HEK293 (cell line): ENCODE results near the gene PSPC1.

Experiments
- CTCF ChIA-PET: fragments of 350-600 bp; formaldehyde crosslinking; extraction: SDS; loops from one replicate; lab custom pipeline; 2021; ENCODE audit warnings: antibody characterized with exemption; lab: Yijun Ruan, JAX
- POLR2A ChIA-PET: fragments of 300-600 bp; formaldehyde crosslinking; extraction: SDS; loops from one replicate; lab custom pipeline; 2020; ENCODE audit warnings: antibody characterized with exemption, inconsistent platforms; lab: Yijun Ruan, JAX
- H3K27ac ChIP-seq: fragments of 200-500 bp; sonication (Bioruptor generic); 2 replicates; pipeline ENCODE4 v1.5.1; 2014; ENCODE audit warnings: low read depth, low read length, control low read depth, inconsistent platforms; ENCODE audit errors: extremely low read depth
- H3K36me3 ChIP-seq, 2 experiments: fragments of 200-500 bp in 1 of 2; sonication (Bioruptor generic) in 1 of 2; 1 replicate in 1 of 2; 2 replicates in 1 of 2; pipeline ENCODE4 v1.5.1; 2014 to 2017; ENCODE audit warnings: inconsistent platforms in 2 of 2, low read length in 2 of 2; ENCODE audit not compliant: control insufficient read depth in 2 of 2, insufficient read depth in 1 of 2
- H3K4me1 ChIP-seq: fragments of 200-500 bp; sonication (Bioruptor generic); 2 replicates; pipeline ENCODE4 v1.5.1; 2014; ENCODE audit warnings: mild to moderate bottlenecking, low read length, inconsistent platforms; ENCODE audit not compliant: control insufficient read depth, insufficient read depth
- H3K4me3 ChIP-seq: 2 replicates; pipeline ENCODE4 v1.5.1; 2011; ENCODE audit warnings: low read depth, mild to moderate bottlenecking, control low read depth, low read length, moderate library complexity
- H3K9me3 ChIP-seq: fragments of 200-500 bp; sonication (Bioruptor generic); 2 replicates; pipeline ENCODE4 v1.5.1; 2014; ENCODE audit warnings: low read depth, low read length, inconsistent platforms; ENCODE audit not compliant: control insufficient read depth, insufficient read depth
- BCL11B ChIP-seq: fragments of 450-650 bp; formaldehyde crosslinking; IDR thresholded peaks from 2 replicates; pipeline ENCODE4 v1.5.1; 2016; ENCODE audit warnings: low read depth, missing biosample characterization, missing genetic modification characterization
- HOXA7 ChIP-seq: sonication (generic); formaldehyde crosslinking; IDR thresholded peaks from 2 replicates; pipeline ENCODE4 v1.8.1; 2022; ENCODE audit warnings: missing genetic modification reagents, borderline replicate concordance
- HOXC10 ChIP-seq: sonication (generic); formaldehyde crosslinking; IDR thresholded peaks from 2 replicates; pipeline ENCODE4 v1.8.1; 2023; ENCODE audit warnings: mild to moderate bottlenecking, missing genetic modification reagents
- SCRT2 ChIP-seq: fragments of 450-650 bp; formaldehyde crosslinking; IDR thresholded peaks from 2 replicates; pipeline ENCODE4 v1.5.1; 2016; ENCODE audit warnings: missing biosample characterization, missing genetic modification characterization
- WT1 ChIP-seq: fragments of 450-650 bp; formaldehyde crosslinking; IDR thresholded peaks from 2 replicates; pipeline ENCODE4 v1.5.1; 2016; ENCODE audit warnings: missing biosample characterization, missing genetic modification characterization
- ZNF114 ChIP-seq: fragments of 450-650 bp; formaldehyde crosslinking; IDR thresholded peaks from 2 replicates; pipeline ENCODE4 v1.5.0; 2017; ENCODE audit warnings: missing biosample characterization, missing genetic modification characterization
- ZNF157 ChIP-seq: fragments of 450-650 bp; formaldehyde crosslinking; IDR thresholded peaks from 2 replicates; pipeline ENCODE4 v1.5.1; 2016; ENCODE audit warnings: missing biosample characterization, missing genetic modification characterization
- ZNF175 ChIP-seq: fragments of 450-650 bp; formaldehyde crosslinking; IDR thresholded peaks from 2 replicates; pipeline ENCODE4 v1.5.1; 2016; ENCODE audit warnings: missing biosample characterization, missing genetic modification characterization
- ZNF184 ChIP-seq: fragments of 450-650 bp; IDR thresholded peaks from 2 replicates; pipeline ENCODE4 v1.5.1; 2018; ENCODE audit warnings: missing biosample characterization, mild to moderate bottlenecking, missing genetic modification characterization
- ZNF202 ChIP-seq: fragments of 450-650 bp; formaldehyde crosslinking; IDR thresholded peaks from 2 replicates; pipeline ENCODE4 v1.5.1; 2016; ENCODE audit warnings: missing biosample characterization, missing genetic modification characterization, borderline replicate concordance
- ZNF223 ChIP-seq: fragments of 450-650 bp; formaldehyde crosslinking; IDR thresholded peaks from 2 replicates; pipeline ENCODE4 v1.5.1; 2016; ENCODE audit warnings: missing biosample characterization, missing genetic modification characterization
- ZNF239 ChIP-seq: fragments of 450-650 bp; formaldehyde crosslinking; IDR thresholded peaks from 2 replicates; pipeline ENCODE4 v1.5.1; 2016; ENCODE audit warnings: missing biosample characterization, missing genetic modification characterization
- ZNF266 ChIP-seq: fragments of 450-650 bp; formaldehyde crosslinking; IDR thresholded peaks from 2 replicates; pipeline ENCODE4 v1.5.1; 2016; ENCODE audit warnings: missing biosample characterization, missing genetic modification characterization, low read depth
- ZNF404 ChIP-seq: fragments of 450-650 bp; formaldehyde crosslinking; IDR thresholded peaks from 2 replicates; pipeline ENCODE4 v1.5.1; 2017; ENCODE audit warnings: missing biosample characterization, missing genetic modification characterization
- ZNF423 ChIP-seq: fragments of 450-650 bp; formaldehyde crosslinking; IDR thresholded peaks from 2 replicates; pipeline ENCODE4 v1.5.1; 2016; ENCODE audit warnings: missing biosample characterization, missing genetic modification characterization
- ZNF426 ChIP-seq: fragments of 450-650 bp; formaldehyde crosslinking; IDR thresholded peaks from 2 replicates; pipeline ENCODE4 v1.5.1; 2017; ENCODE audit warnings: missing biosample characterization, missing genetic modification characterization, mild to moderate bottlenecking, inconsistent platforms, moderate library complexity
- ZNF530 ChIP-seq: fragments of 450-650 bp; formaldehyde crosslinking; IDR thresholded peaks from 2 replicates; pipeline ENCODE4 v1.5.1; 2016; ENCODE audit warnings: low read depth, missing biosample characterization, missing genetic modification characterization
- ZNF561 ChIP-seq: fragments of 450-650 bp; IDR thresholded peaks from 2 replicates; pipeline ENCODE4 v1.5.1; 2018; ENCODE audit warnings: missing biosample characterization, missing genetic modification characterization, borderline replicate concordance
- ZNF660 ChIP-seq: fragments of 450-650 bp; IDR thresholded peaks from 2 replicates; pipeline ENCODE4 v1.5.1; 2018; ENCODE audit warnings: missing biosample characterization, mild to moderate bottlenecking, missing genetic modification characterization
- ZNF707 ChIP-seq: fragments of 450-650 bp; formaldehyde crosslinking; IDR thresholded peaks from 2 replicates; pipeline ENCODE4 v1.5.1; 2016; ENCODE audit warnings: missing biosample characterization, missing genetic modification characterization
- ZNF776 ChIP-seq: fragments of 450-650 bp; formaldehyde crosslinking; IDR thresholded peaks from 2 replicates; pipeline ENCODE4 v1.5.0; 2017; ENCODE audit warnings: missing biosample characterization, missing genetic modification characterization, borderline replicate concordance
- ZNF791 ChIP-seq: fragments of 450-650 bp; formaldehyde crosslinking; IDR thresholded peaks from 2 replicates; pipeline ENCODE4 v1.5.1; 2016; ENCODE audit warnings: missing biosample characterization, missing genetic modification characterization
- TF ChIP-seq, protein P1 (sequence below): fragments of 450-650 bp; formaldehyde crosslinking; IDR thresholded peaks from 2 replicates; pipeline ENCODE4 v1.5.1; 2017; ENCODE audit warnings: missing biosample characterization, missing genetic modification characterization
- TF ChIP-seq, protein P2 (sequence below): fragments of 450-650 bp; formaldehyde crosslinking; IDR thresholded peaks from 2 replicates; pipeline ENCODE4 v1.5.1; 2017; ENCODE audit warnings: missing biosample characterization, missing genetic modification characterization
- TF ChIP-seq, protein P3 (sequence below): fragments of 450-650 bp; formaldehyde crosslinking; IDR thresholded peaks from 2 replicates; pipeline ENCODE4 v1.5.1; 2017; ENCODE audit warnings: missing biosample characterization, missing genetic modification characterization
- TF ChIP-seq, protein P4 (sequence below): fragments of 450-650 bp; formaldehyde crosslinking; IDR thresholded peaks from 2 replicates; pipeline ENCODE4 v1.5.1; 2016; ENCODE audit warnings: missing biosample characterization, missing genetic modification characterization
- TF ChIP-seq, protein P5 (sequence below): sonication (generic); formaldehyde crosslinking; IDR thresholded peaks from 2 replicates; pipeline ENCODE4 v1.8.1; 2022; ENCODE audit warnings: mild to moderate bottlenecking, moderate library complexity, missing genetic modification reagents
- TF ChIP-seq, protein P6 (sequence below): fragments of 450-650 bp; formaldehyde crosslinking; IDR thresholded peaks from 2 replicates; pipeline ENCODE4 v1.5.1; 2016; ENCODE audit warnings: missing biosample characterization, missing genetic modification characterization

Gene PSPC1

DNA sequence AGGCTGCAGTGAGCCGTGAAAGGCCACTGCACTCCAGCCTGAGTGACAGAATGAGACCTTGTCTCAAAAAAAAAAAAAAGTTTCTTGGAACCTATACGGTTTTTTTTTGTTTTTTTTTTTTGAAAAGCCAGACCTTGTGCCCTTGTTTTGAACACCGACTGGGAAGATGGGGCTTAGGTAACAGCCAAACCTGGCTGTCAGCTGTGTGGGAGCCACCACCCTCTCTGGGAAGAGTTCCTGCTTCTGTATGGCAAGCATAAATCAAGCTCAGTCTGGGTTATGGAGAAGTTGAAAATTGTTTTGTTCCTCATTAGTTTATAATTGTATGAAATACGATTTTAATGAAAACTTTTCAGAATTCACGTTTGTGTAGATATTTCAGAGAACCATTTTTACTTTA lies 109.8 kb downstream of the PSPC1 start:
- POLR2A ChIA-PET: no interaction called here
- no peak overlapping the region for H3K27ac ChIP-seq
- H3K36me3 ChIP-seq: peaks cover 28 to 91% of the 10 kb centered on the region in 2 experiments
- H3K4me3 ChIP-seq: no peak overlapping the region
- CTCF ChIA-PET: no interaction called here
- no peaks in the 10 kb centered on the region for H3K4me1 ChIP-seq
- TF ChIP-seq BCL11B (tag by site-specific recombination): no peak
- no peak for TF ChIP-seq ZNF404
- no peak for TF ChIP-seq HOXC10 (CRISPR knock-in tag)
- no peak for TF ChIP-seq ZNF223 (tag by site-specific recombination)
- TF ChIP-seq, protein P1, sequence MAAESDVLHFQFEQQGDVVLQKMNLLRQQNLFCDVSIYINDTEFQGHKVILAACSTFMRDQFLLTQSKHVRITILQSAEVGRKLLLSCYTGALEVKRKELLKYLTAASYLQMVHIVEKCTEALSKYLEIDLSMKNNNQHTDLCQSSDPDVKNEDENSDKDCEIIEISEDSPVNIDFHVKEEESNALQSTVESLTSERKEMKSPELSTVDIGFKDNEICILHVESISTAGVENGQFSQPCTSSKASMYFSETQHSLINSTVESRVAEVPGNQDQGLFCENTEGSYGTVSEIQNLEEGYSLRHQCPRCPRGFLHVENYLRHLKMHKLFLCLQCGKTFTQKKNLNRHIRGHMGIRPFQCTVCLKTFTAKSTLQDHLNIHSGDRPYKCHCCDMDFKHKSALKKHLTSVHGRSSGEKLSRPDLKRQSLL: no peak
- no peak for TF ChIP-seq ZNF202 (tag by site-specific recombination)
- no peak for TF ChIP-seq ZNF423
- no peak for TF ChIP-seq WT1 (tag by site-specific recombination)
- no peak for TF ChIP-seq ZNF660 (tag by site-specific recombination)
- no peak for TF ChIP-seq ZNF776
- TF ChIP-seq, protein P2, sequence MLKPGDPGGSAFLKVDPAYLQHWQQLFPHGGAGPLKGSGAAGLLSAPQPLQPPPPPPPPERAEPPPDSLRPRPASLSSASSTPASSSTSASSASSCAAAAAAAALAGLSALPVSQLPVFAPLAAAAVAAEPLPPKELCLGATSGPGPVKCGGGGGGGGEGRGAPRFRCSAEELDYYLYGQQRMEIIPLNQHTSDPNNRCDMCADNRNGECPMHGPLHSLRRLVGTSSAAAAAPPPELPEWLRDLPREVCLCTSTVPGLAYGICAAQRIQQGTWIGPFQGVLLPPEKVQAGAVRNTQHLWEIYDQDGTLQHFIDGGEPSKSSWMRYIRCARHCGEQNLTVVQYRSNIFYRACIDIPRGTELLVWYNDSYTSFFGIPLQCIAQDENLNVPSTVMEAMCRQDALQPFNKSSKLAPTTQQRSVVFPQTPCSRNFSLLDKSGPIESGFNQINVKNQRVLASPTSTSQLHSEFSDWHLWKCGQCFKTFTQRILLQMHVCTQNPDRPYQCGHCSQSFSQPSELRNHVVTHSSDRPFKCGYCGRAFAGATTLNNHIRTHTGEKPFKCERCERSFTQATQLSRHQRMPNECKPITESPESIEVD (tag by site-specific recombination): no peak
- TF ChIP-seq, protein P3, sequence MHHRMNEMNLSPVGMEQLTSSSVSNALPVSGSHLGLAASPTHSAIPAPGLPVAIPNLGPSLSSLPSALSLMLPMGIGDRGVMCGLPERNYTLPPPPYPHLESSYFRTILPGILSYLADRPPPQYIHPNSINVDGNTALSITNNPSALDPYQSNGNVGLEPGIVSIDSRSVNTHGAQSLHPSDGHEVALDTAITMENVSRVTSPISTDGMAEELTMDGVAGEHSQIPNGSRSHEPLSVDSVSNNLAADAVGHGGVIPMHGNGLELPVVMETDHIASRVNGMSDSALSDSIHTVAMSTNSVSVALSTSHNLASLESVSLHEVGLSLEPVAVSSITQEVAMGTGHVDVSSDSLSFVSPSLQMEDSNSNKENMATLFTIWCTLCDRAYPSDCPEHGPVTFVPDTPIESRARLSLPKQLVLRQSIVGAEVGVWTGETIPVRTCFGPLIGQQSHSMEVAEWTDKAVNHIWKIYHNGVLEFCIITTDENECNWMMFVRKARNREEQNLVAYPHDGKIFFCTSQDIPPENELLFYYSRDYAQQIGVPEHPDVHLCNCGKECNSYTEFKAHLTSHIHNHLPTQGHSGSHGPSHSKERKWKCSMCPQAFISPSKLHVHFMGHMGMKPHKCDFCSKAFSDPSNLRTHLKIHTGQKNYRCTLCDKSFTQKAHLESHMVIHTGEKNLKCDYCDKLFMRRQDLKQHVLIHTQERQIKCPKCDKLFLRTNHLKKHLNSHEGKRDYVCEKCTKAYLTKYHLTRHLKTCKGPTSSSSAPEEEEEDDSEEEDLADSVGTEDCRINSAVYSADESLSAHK: no peak
- TF ChIP-seq ZNF175 (tag by site-specific recombination): no peak
- TF ChIP-seq, protein P4, sequence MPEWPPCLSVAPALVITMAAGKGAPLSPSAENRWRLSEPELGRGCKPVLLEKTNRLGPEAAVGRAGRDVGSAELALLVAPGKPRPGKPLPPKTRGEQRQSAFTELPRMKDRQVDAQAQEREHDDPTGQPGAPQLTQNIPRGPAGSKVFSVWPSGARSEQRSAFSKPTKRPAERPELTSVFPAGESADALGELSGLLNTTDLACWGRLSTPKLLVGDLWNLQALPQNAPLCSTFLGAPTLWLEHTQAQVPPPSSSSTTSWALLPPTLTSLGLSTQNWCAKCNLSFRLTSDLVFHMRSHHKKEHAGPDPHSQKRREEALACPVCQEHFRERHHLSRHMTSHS (tag by site-specific recombination): no peak
- TF ChIP-seq, protein P5, sequence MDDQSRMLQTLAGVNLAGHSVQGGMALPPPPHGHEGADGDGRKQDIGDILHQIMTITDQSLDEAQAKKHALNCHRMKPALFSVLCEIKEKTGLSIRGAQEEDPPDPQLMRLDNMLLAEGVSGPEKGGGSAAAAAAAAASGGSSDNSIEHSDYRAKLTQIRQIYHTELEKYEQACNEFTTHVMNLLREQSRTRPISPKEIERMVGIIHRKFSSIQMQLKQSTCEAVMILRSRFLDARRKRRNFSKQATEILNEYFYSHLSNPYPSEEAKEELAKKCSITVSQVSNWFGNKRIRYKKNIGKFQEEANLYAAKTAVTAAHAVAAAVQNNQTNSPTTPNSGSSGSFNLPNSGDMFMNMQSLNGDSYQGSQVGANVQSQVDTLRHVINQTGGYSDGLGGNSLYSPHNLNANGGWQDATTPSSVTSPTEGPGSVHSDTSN (CRISPR knock-in tag): no peak
- TF ChIP-seq ZNF184 (tag by site-specific recombination): no peak
- no peak for TF ChIP-seq SCRT2 (tag by site-specific recombination)
- no peak for TF ChIP-seq HOXA7 (CRISPR knock-in tag)
- TF ChIP-seq ZNF114 (tag by site-specific recombination): no peak
- no peak for TF ChIP-seq ZNF239 (tag by site-specific recombination)
- no peaks in the 10 kb centered on the region for H3K9me3 ChIP-seq

DNA sequence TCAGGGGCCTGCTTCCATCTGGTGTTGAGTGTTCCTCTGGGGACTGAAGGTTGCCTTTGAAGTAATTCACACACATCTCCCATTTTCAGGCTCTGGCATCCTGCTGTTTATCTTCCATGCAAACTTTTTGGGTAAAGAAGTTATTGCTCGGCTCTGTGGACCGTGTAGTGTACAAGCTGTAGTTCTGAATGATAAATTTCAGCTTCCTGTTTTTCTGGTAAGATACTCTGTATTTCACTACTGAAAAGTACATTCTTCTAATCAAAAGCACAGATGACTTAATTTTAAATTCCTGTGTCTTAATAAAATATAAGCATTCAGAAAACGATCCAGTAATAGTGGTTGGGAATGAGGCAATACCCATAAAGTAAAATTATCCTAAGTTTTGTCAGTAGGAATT lies 112.6 kb downstream of the PSPC1 start:
- peaks cover 24 to 98% of the 10 kb centered on the region in 2 experiments for H3K36me3 ChIP-seq
- H3K4me1 ChIP-seq: no peaks in the 10 kb centered on the region
- no peak overlapping the region for H3K4me3 ChIP-seq
- H3K27ac ChIP-seq: no peak overlapping the region
- ChIA-PET CTCF (interaction anchor here (1.0 kb wide), 1 partner anchor 1159 kb away, joined by 3 read pairs; no protein-coding TSS in a partner anchor), POLR2A (no interaction called here)
- H3K9me3 ChIP-seq: no peaks in the 10 kb centered on the region
- TF ChIP-seq, protein P6, sequence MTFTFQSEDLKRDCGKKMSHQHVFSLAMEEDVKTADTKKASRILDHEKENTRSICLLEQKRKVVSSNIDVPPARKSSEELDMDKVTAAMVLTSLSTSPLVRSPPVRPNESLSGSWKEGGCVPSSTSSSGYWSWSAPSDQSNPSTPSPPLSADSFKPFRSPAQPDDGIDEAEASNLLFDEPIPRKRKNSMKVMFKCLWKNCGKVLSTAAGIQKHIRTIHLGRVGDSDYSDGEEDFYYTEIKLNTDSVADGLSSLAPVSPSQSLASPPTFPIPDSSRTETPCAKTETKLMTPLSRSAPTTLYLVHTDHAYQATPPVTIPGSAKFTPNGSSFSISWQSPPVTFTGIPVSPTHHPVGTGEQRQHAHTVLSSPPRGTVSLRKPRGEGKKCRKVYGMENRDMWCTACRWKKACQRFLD (tag by site-specific recombination): no peak
- TF ChIP-seq ZNF426 (tag by site-specific recombination) (no peak), ZNF561 (tag by site-specific recombination) (no peak), ZNF791 (tag by site-specific recombination) (no peak), ZNF157 (tag by site-specific recombination) (no peak), ZNF266 (tag by site-specific recombination) (no peak), ZNF530 (no peak), ZNF707 (tag by site-specific recombination) (no peak)
